HEK293 (cell line): ENCODE results near the gene EML4.

Experiments used
- CTCF ChIA-PET: fragments of 350-600 bp; formaldehyde crosslinking; extraction: SDS; loops from one replicate; lab custom pipeline; 2021; ENCODE audit warnings: antibody characterized with exemption; lab: Yijun Ruan, JAX
- POLR2A ChIA-PET: fragments of 300-600 bp; formaldehyde crosslinking; extraction: SDS; loops from one replicate; lab custom pipeline; 2020; ENCODE audit warnings: antibody characterized with exemption, inconsistent platforms; lab: Yijun Ruan, JAX
- H3K27ac ChIP-seq: fragments of 200-500 bp; sonication (Bioruptor generic); 2 replicates; pipeline ENCODE4 v1.5.1; 2014; ENCODE audit warnings: low read depth, low read length, control low read depth, inconsistent platforms; ENCODE audit errors: extremely low read depth
- H3K36me3 ChIP-seq, 2 experiments: fragments of 200-500 bp in 1 of 2; sonication (Bioruptor generic) in 1 of 2; 1 replicate in 1 of 2; 2 replicates in 1 of 2; pipeline ENCODE4 v1.5.1; 2014 to 2017; ENCODE audit warnings: inconsistent platforms in 2 of 2, low read length in 2 of 2; ENCODE audit not compliant: control insufficient read depth in 2 of 2, insufficient read depth in 1 of 2
- H3K4me1 ChIP-seq: fragments of 200-500 bp; sonication (Bioruptor generic); 2 replicates; pipeline ENCODE4 v1.5.1; 2014; ENCODE audit warnings: mild to moderate bottlenecking, low read length, inconsistent platforms; ENCODE audit not compliant: control insufficient read depth, insufficient read depth
- H3K4me3 ChIP-seq: 2 replicates; pipeline ENCODE4 v1.5.1; 2011; ENCODE audit warnings: low read depth, mild to moderate bottlenecking, control low read depth, low read length, moderate library complexity
- H3K9me3 ChIP-seq: fragments of 200-500 bp; sonication (Bioruptor generic); 2 replicates; pipeline ENCODE4 v1.5.1; 2014; ENCODE audit warnings: low read depth, low read length, inconsistent platforms; ENCODE audit not compliant: control insufficient read depth, insufficient read depth
- ATF2 ChIP-seq: fragments of 450-650 bp; formaldehyde crosslinking; IDR thresholded peaks from 2 replicates; pipeline ENCODE4 v1.5.1; 2016; ENCODE audit warnings: missing biosample characterization, missing genetic modification characterization, low read depth
- BCL6B ChIP-seq: fragments of 450-650 bp; formaldehyde crosslinking; IDR thresholded peaks from 2 replicates; pipeline ENCODE4 v1.5.1; 2017; ENCODE audit warnings: missing biosample characterization, missing genetic modification characterization
- GLI2 ChIP-seq: fragments of 450-650 bp; formaldehyde crosslinking; IDR thresholded peaks from 2 replicates; pipeline ENCODE4; 2017; ENCODE audit warnings: missing biosample characterization, missing genetic modification characterization, low read depth, borderline replicate concordance
- GLIS1 ChIP-seq: fragments of 450-650 bp; formaldehyde crosslinking; IDR thresholded peaks from 2 replicates; pipeline ENCODE4 v1.5.1; 2016; ENCODE audit warnings: missing biosample characterization, missing genetic modification characterization
- HOXA7 ChIP-seq: sonication (generic); formaldehyde crosslinking; IDR thresholded peaks from 2 replicates; pipeline ENCODE4 v1.8.1; 2022; ENCODE audit warnings: missing genetic modification reagents, borderline replicate concordance
- HOXC10 ChIP-seq: sonication (generic); formaldehyde crosslinking; IDR thresholded peaks from 2 replicates; pipeline ENCODE4 v1.8.1; 2023; ENCODE audit warnings: mild to moderate bottlenecking, missing genetic modification reagents
- IKZF3 ChIP-seq: fragments of 450-650 bp; IDR thresholded peaks from 2 replicates; pipeline ENCODE4 v1.5.0; 2018; ENCODE audit warnings: missing biosample characterization, mild to moderate bottlenecking, missing genetic modification characterization, moderate library complexity
- REST ChIP-seq: fragments of 450-650 bp; formaldehyde crosslinking; IDR thresholded peaks from 2 replicates; pipeline ENCODE4 v1.5.1; 2016; ENCODE audit warnings: missing biosample characterization, missing genetic modification characterization
- SP2 ChIP-seq: fragments of 450-650 bp; formaldehyde crosslinking; IDR thresholded peaks from 2 replicates; pipeline ENCODE4 v1.5.1; 2016; ENCODE audit warnings: missing biosample characterization, missing genetic modification characterization
- WT1 ChIP-seq: fragments of 450-650 bp; formaldehyde crosslinking; IDR thresholded peaks from 2 replicates; pipeline ENCODE4 v1.5.1; 2016; ENCODE audit warnings: missing biosample characterization, missing genetic modification characterization
- YY1 ChIP-seq: fragments of 450-650 bp; formaldehyde crosslinking; IDR thresholded peaks from 2 replicates; pipeline ENCODE4 v1.5.1; 2018; ENCODE audit warnings: missing biosample characterization, missing genetic modification characterization
- ZNF114 ChIP-seq: fragments of 450-650 bp; formaldehyde crosslinking; IDR thresholded peaks from 2 replicates; pipeline ENCODE4 v1.5.0; 2017; ENCODE audit warnings: missing biosample characterization, missing genetic modification characterization
- ZNF202 ChIP-seq: fragments of 450-650 bp; formaldehyde crosslinking; IDR thresholded peaks from 2 replicates; pipeline ENCODE4 v1.5.1; 2016; ENCODE audit warnings: missing biosample characterization, missing genetic modification characterization, borderline replicate concordance
- ZNF280D ChIP-seq: fragments of 450-650 bp; formaldehyde crosslinking; IDR thresholded peaks from 2 replicates; pipeline ENCODE4 v1.5.1; 2016; ENCODE audit warnings: missing biosample characterization, missing genetic modification characterization
- ZNF324 ChIP-seq: fragments of 450-650 bp; formaldehyde crosslinking; IDR thresholded peaks from 2 replicates; pipeline ENCODE4 v1.5.1; 2016; ENCODE audit warnings: missing biosample characterization, missing genetic modification characterization
- ZNF362 ChIP-seq: fragments of 450-650 bp; formaldehyde crosslinking; IDR thresholded peaks from 2 replicates; pipeline ENCODE4 v1.5.1; 2016; ENCODE audit warnings: missing biosample characterization, missing genetic modification characterization
- ZNF544 ChIP-seq: fragments of 450-650 bp; formaldehyde crosslinking; IDR thresholded peaks from 2 replicates; pipeline ENCODE4 v1.5.0; 2017; ENCODE audit warnings: missing biosample characterization, missing genetic modification characterization
- ZNF558 ChIP-seq: fragments of 450-650 bp; formaldehyde crosslinking; IDR thresholded peaks from 2 replicates; pipeline ENCODE4 v1.5.1; 2016; ENCODE audit warnings: missing biosample characterization, missing genetic modification characterization
- ZNF658 ChIP-seq: fragments of 450-650 bp; formaldehyde crosslinking; IDR thresholded peaks from 2 replicates; pipeline ENCODE4; 2016; ENCODE audit warnings: missing biosample characterization, missing genetic modification characterization
- ZNF704 ChIP-seq: fragments of 450-650 bp; formaldehyde crosslinking; IDR thresholded peaks from 2 replicates; pipeline ENCODE4 v1.5.1; 2016; ENCODE audit warnings: missing biosample characterization, missing genetic modification characterization
- ZNF707 ChIP-seq: fragments of 450-650 bp; formaldehyde crosslinking; IDR thresholded peaks from 2 replicates; pipeline ENCODE4 v1.5.1; 2016; ENCODE audit warnings: missing biosample characterization, missing genetic modification characterization
- ZSCAN23 ChIP-seq: fragments of 450-650 bp; formaldehyde crosslinking; IDR thresholded peaks from 2 replicates; pipeline ENCODE4 v1.5.1; 2016; ENCODE audit warnings: missing biosample characterization, missing genetic modification characterization
- ZSCAN5A ChIP-seq: fragments of 450-650 bp; formaldehyde crosslinking; IDR thresholded peaks from 2 replicates; pipeline ENCODE4 v1.5.1; 2016; ENCODE audit warnings: missing biosample characterization, missing genetic modification characterization

The EML4 gene

GRCh38 chr2:42325609-42326008 is 156.5 kb downstream of the EML4 start:
- Histone ChIP-seq H3K9me3 (no peaks in the 10 kb centered on the region), H3K4me1 (no peaks in the 10 kb centered on the region), H3K27ac (no peak overlapping the region), H3K36me3 (peaks cover 18 to 46% of the 10 kb centered on the region in 2 experiments), H3K4me3 (no peak overlapping the region)
- POLR2A ChIA-PET, result no interaction called here
- TF ChIP-seq ZNF558 (tag by site-specific recombination), result no peak
- TF ChIP-seq ZNF544 (tag by site-specific recombination), result no peak
- TF ChIP-seq GLIS1 (tag by site-specific recombination), result no peak
- TF ChIP-seq ZNF280D (tag by site-specific recombination), result no peak
- no peak for TF ChIP-seq ZNF658 (tag by site-specific recombination)
- no peak for TF ChIP-seq GLI2 (tag by site-specific recombination)
- CTCF ChIA-PET, result interaction anchor here (0.7 to 5.1 kb wide), 3 partner anchors 230 to 438 kb away, joined by 3 to 29 read pairs (median 3); no protein-coding TSS in a partner anchor

GRCh38 chr2:42327125-42327524 is 158.0 kb downstream of the EML4 start:
- TF ChIP-seq REST (tag by site-specific recombination) (no peak), ZNF202 (tag by site-specific recombination) (no peak), ZSCAN23 (no peak), HOXA7 (CRISPR knock-in tag) (no peak), ZNF114 (no peak), BCL6B (tag by site-specific recombination) (no peak), ZNF362 (no peak), ZNF324 (no peak), ZNF707 (tag by site-specific recombination) (no peak), SP2 (tag by site-specific recombination) (no peak), YY1 (tag by site-specific recombination) (no peak), HOXC10 (CRISPR knock-in tag) (no peak), IKZF3 (no peak), ZNF704 (tag by site-specific recombination) (no peak), ATF2 (tag by site-specific recombination) (no peak), WT1 (tag by site-specific recombination) (no peak), ZSCAN5A (no peak)
- H3K27ac ChIP-seq, result no peak overlapping the region
- no peaks in the 10 kb centered on the region for H3K9me3 ChIP-seq
- H3K4me1 ChIP-seq, result no peaks in the 10 kb centered on the region
- no peak overlapping the region for H3K4me3 ChIP-seq
- ChIA-PET POLR2A (no interaction called here), CTCF (interaction anchor here (5.1 kb wide), 1 partner anchor 231 kb away, joined by 29 read pairs; no protein-coding TSS in a partner anchor)
- peaks cover 18 to 52% of the 10 kb centered on the region in 2 experiments for H3K36me3 ChIP-seq
